Central memory CD8-positive, alpha-beta T cell (primary cell): ENCODE results near the gene HLA-DMB.

Source experiments
- ATAC-seq: fragments of 150-1000 bp; cut with Tn5 transposase; replicated peaks from 2 replicates; pipeline ENCODE4 v1.10.0; 2022; ENCODE audit warnings: mild to moderate bottlenecking, moderate FRiP score, moderate number of reproducible peaks; ENCODE audit not compliant: poor library complexity, severe bottlenecking; ENCODE audit errors: extremely low read depth
- DNase-seq, 2 donors: peaks; one replicate each; pipeline ENCODE4 v3.0.0; 2021; ENCODE audit warnings: low spot score in 2 of 2
- H3K27ac Mint-ChIP-seq: one replicate; pipeline ENCODE4 v1.8.0; 2022; ENCODE audit warnings: low read depth, mild to moderate bottlenecking, moderate library complexity, mixed read lengths
- H3K27me3 Mint-ChIP-seq: one replicate; pipeline ENCODE4 v1.8.0; 2022; ENCODE audit warnings: mixed read lengths
- H3K36me3 Mint-ChIP-seq: one replicate; pipeline ENCODE4 v1.8.0; 2022; ENCODE audit warnings: mild to moderate bottlenecking, moderate library complexity, mixed read lengths; ENCODE audit not compliant: insufficient read depth
- H3K4me1 Mint-ChIP-seq: one replicate; pipeline ENCODE4 v1.8.0; 2022; ENCODE audit warnings: mixed read lengths
- H3K4me3 Mint-ChIP-seq: one replicate; pipeline ENCODE4 v1.8.0; 2022; ENCODE audit warnings: mild to moderate bottlenecking, moderate library complexity, mixed read lengths
- H3K9me3 Mint-ChIP-seq: one replicate; pipeline ENCODE4 v1.8.0; 2022; ENCODE audit warnings: mixed read lengths

HLA-DMB gene

GRCh38 chr6:32938494-32938893 is 2.3 kb downstream of the HLA-DMB start:
- Mint-ChIP-seq H3K4me1 (peaks cover 51% of the 10 kb centered on the region), H3K4me3 (peak overlapping the region; percentile 38), H3K27ac (no peak overlapping the region), H3K27me3 (no peaks in the 10 kb centered on the region), H3K36me3 (peaks cover 19% of the 10 kb centered on the region), H3K9me3 (no peaks in the 10 kb centered on the region)
- DNase-seq (no peak), ATAC-seq (no peak)

DNA sequence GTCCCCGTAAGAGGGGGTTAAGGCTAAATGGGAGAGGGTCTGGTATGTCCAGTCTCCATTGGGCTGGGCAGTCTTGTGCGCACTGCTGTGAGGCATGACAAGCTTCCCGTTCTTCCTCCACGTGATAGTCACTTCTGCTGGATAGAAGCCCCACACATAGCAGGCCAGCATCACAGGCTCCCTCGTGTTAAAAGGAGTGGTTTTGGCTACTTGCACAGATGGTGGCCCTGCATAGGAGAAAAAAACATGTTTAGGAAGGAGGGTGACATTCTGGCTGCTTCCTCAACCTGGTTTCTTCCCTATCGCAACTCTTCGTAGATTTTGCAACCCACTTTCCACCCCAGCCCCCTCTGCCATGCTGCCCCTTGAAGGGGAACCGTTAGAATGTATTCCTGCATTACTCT is 3.6 kb downstream of the HLA-DMB start:
- Mint-ChIP-seq H3K4me3 (no peak overlapping the region), H3K36me3 (peaks cover 20% of the 10 kb centered on the region), H3K4me1 (peaks cover 38% of the 10 kb centered on the region), H3K27me3 (no peaks in the 10 kb centered on the region), H3K27ac (no peak overlapping the region), H3K9me3 (no peaks in the 10 kb centered on the region)
- ATAC-seq (no peak), DNase-seq (no peak)

DNA sequence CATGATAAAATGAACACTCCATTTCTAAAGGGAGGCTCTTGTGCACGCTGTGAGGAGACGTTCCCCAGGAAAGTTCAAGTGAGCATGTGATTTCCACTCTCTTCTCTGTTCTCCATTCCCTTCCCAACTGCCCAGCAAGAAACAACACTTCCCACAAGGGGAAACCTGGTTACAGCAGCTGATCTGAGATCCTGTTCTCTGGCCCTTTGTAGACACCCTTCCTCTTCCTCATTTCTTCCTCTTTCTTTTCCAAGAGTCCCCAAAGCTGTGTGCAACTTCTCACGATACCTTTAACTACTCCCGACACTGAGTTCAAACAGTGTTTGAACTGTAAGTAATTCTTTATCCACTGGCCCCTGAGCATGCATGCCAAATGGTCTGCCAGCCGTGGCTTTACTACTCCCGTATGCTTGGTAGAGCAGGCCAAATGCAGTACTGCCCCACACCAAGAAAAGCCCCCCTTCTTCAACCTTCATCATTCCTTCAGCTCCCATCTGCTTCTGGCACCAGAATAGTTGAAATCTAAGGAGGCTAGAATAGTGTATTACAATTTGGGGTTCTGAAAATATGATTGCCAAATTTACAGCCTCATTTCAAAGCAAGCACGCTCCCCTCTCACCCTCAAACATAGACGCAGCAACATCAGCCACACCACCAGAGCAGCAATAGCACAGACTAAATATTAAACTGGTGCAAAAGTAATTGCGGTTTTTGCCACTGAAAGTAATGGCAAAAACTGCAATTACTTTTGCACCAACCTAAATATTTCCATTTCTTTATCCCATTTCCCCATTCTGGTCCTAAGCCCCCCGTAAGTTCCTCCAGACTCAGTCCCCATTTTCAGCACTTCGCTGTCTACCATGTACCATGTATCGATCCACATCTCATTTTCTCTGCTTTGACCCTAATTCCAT is 4.3 kb downstream of the HLA-DMB start:
- Mint-ChIP-seq H3K36me3 (peaks cover 20% of the 10 kb centered on the region), H3K4me3 (no peak overlapping the region), H3K27me3 (no peaks in the 10 kb centered on the region), H3K27ac (no peak overlapping the region), H3K4me1 (peaks cover 31% of the 10 kb centered on the region), H3K9me3 (no peaks in the 10 kb centered on the region)
- no peak for ATAC-seq
- DNase-seq = no peak

- no peaks in the 10 kb centered on the region for H3K27me3 Mint-ChIP-seq
- no peak for DNase-seq
- no peaks in the 10 kb centered on the region for H3K9me3 Mint-ChIP-seq
- H3K36me3 Mint-ChIP-seq = peaks cover 14% of the 10 kb centered on the region
- no peak overlapping the region for H3K4me3 Mint-ChIP-seq
- H3K4me1 Mint-ChIP-seq = peaks cover 24% of the 10 kb centered on the region
- no peak for ATAC-seq
- H3K27ac Mint-ChIP-seq = no peak overlapping the region
Measured at GRCh38 chr6:32935551-32936238, 5.1 kb downstream of the HLA-DMB start.

DNA sequence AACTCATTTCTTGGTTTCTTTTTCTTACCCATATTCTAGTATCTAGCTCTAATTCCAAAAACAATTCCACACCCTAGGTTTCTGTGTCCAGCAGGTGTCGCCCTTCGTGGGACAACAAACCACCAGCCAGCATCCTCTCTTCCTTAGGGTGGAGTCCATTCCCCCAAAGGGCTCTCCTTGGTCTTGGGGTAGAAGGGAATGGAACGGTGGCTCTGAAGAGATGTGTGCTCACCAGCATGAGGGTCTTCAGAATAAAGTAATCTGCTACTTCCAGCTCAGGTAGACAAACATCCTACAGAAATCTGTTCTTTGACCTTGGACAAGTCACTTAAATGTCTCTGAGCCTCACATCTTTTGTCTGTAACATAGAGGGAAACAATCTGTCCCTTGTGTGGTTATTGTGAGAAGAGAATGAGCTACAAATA is 7.2 kb downstream of the HLA-DMB start:
- no peak for ATAC-seq
- peak; percentile 57 to 64 for DNase-seq
- H3K36me3 Mint-ChIP-seq = peaks cover 14% of the 10 kb centered on the region
- no peak overlapping the region for H3K27ac Mint-ChIP-seq
- H3K27me3 Mint-ChIP-seq = no peaks in the 10 kb centered on the region
- no peaks in the 10 kb centered on the region for H3K9me3 Mint-ChIP-seq
- peaks cover 16% of the 10 kb centered on the region for H3K4me1 Mint-ChIP-seq
- H3K4me3 Mint-ChIP-seq = no peak overlapping the region

DNA sequence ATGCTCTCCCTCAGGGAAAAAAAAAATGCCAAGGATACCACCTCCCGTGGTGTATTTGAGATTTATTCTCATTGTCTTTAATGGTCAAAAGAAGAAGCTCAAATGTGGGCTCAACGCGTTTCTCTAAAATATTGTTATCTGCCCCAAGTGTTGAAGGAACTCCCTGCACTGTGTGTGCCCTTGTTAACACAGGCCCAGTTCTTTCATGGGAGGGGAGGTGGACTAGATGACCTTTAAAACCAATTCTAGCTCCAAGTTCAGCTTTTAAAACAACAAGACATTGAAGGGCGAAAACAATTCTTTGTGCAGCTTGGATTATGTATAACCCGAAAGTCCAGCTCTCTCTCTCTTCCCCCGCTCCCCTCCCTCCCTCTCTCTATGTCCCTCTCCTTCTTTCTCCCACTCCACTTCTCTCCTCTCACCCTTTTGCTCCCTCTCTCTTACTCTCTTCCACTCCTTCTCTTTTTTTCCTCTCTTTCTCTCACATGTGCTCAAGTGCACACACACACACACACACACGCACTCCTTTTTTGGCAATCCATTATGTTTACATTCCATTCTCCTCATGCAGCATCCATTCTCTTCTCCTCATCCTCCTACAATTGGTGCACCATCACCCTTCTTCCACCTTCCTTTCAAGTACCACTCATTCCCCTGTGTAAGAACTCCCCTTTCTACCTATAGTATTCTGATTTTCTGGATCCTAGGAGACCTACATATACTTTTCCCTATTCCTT is 8.5 kb downstream of the HLA-DMB start:
- ATAC-seq (no peak), DNase-seq (no peak)
- H3K27me3 Mint-ChIP-seq = no peaks in the 10 kb centered on the region
- peaks cover 6% of the 10 kb centered on the region for H3K4me1 Mint-ChIP-seq
- no peak overlapping the region for H3K4me3 Mint-ChIP-seq
- H3K36me3 Mint-ChIP-seq = peaks cover 7% of the 10 kb centered on the region
- H3K27ac Mint-ChIP-seq = no peak overlapping the region
- H3K9me3 Mint-ChIP-seq = no peaks in the 10 kb centered on the region

DNA sequence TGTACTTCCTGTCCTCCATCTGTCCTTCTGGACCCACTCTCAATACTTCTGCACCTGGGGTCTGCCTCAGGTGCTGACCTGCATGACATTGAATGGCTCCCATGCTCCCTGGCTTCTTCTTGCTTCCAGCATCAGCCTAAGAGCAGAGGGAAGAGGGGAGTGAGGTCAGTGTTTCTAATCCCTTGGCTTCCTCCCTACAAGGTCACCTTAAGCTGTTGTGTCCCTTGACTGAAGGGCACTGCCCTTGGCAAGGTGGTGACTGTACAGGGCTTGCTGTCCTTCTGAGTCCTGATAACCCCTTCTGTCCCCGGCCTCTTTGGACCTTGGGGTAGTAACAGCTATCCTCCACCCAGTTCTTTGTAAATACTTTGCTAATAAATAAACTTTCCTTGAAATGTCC is 9.6 kb downstream of the HLA-DMB start:
- no peaks in the 10 kb centered on the region for H3K9me3 Mint-ChIP-seq
- no peak for ATAC-seq
- peaks cover 2% of the 10 kb centered on the region for H3K4me1 Mint-ChIP-seq
- DNase-seq = no peak
- H3K27me3 Mint-ChIP-seq = no peaks in the 10 kb centered on the region
- H3K36me3 Mint-ChIP-seq = peaks cover 3% of the 10 kb centered on the region
- no peak overlapping the region for H3K27ac Mint-ChIP-seq
- no peak overlapping the region for H3K4me3 Mint-ChIP-seq

DNA sequence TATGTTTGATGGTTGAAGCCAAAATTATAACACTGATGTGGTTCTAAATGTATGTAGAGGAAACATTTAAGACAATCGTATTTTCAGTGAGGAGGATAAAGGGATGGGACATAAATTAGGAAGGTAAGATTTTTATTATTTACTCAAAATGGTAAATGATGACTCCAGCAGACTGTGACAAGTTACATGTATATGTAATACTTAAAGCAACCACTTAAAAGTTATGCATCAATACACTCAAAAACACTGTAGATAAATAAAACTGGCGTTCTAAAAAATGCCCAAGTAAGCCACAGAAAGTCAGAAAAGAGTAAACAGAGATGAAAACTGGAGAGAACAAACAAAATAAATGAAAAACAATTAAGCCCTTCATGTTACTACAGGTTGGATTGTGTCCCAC is 18.7 kb downstream of the HLA-DMB start:
- DNase-seq (no peak), ATAC-seq (no peak)
- H3K27me3 Mint-ChIP-seq = peaks cover 9% of the 10 kb centered on the region
- H3K9me3 Mint-ChIP-seq = no peaks in the 10 kb centered on the region
- H3K36me3 Mint-ChIP-seq = no peaks in the 10 kb centered on the region
- no peak overlapping the region for H3K4me3 Mint-ChIP-seq
- H3K27ac Mint-ChIP-seq = no peak overlapping the region
- no peaks in the 10 kb centered on the region for H3K4me1 Mint-ChIP-seq

DNA sequence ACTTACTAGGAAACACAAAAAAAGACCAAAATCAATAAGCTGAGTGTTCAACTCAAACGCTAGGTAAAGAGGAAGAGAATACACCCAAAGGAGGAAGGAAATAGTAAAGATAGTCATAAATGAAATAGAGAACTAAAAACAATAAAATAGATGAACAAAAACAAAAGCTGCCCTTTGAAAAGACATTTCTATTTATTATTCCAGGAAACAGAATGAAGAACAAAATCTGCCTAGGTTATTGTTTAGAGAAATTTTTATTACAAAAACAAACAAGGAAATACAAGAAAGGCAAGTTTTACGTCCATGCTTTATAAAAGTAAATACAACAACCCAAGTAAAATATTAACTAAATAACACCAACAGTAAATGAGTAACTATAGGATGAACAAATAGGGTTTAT is 20.1 kb downstream of the HLA-DMB start:
- DNase-seq (no peak), ATAC-seq (no peak)
- Mint-ChIP-seq H3K36me3 (no peaks in the 10 kb centered on the region), H3K27me3 (peaks cover 9% of the 10 kb centered on the region), H3K27ac (no peak overlapping the region), H3K9me3 (no peaks in the 10 kb centered on the region), H3K4me3 (no peak overlapping the region), H3K4me1 (no peaks in the 10 kb centered on the region)

GRCh38 chr6:32912951-32913350 is 27.9 kb downstream of the HLA-DMB start:
- peaks cover 42% of the 10 kb centered on the region for H3K27me3 Mint-ChIP-seq
- H3K9me3 Mint-ChIP-seq = no peaks in the 10 kb centered on the region
- no peak overlapping the region for H3K4me3 Mint-ChIP-seq
- ATAC-seq (no peak), DNase-seq (no peak)
- no peaks in the 10 kb centered on the region for H3K4me1 Mint-ChIP-seq
- no peak overlapping the region for H3K27ac Mint-ChIP-seq
- no peaks in the 10 kb centered on the region for H3K36me3 Mint-ChIP-seq

DNA sequence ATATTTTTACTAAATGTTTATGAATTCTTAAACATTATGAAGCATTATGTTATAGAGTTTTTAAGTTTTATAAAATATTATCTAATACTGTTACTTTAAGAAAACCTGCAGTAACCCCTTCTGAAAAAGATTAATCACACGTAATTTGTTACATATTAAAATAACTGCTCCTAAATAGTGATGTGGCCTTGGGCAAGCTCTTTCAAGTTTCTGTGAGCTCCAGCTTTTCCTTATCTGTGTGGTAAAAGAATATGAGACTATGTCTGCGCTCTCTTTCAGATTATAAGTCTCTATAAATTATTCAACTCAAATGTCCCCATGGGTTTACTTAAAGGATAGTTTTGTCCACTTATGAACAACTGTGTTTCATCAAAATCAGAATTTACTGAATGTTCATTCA is 31.9 kb downstream of the HLA-DMB start:
- Mint-ChIP-seq H3K27me3 (peaks cover 25% of the 10 kb centered on the region), H3K9me3 (no peaks in the 10 kb centered on the region), H3K4me1 (no peaks in the 10 kb centered on the region), H3K4me3 (no peak overlapping the region), H3K27ac (no peak overlapping the region), H3K36me3 (no peaks in the 10 kb centered on the region)
- no peak for ATAC-seq
- no peak for DNase-seq

DNA sequence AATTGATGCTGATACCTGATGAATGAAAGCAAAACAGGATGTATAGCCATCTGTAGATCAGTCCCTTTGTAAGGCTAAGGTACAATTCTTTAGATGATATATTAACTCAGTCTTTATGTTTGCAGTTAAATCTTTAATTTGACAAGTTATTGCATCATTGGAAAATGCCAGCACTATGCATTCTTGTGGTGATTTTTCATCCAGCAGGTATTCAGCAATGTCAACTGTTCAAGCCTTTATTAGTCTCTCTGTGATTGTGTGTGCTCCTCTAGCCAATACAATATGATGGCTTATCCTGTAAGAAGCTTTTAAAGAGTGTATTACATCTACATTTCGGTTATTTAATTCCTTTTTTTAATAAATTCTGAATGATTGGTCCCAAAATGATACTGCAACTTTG is 34.3 kb downstream of the HLA-DMB start:
- Mint-ChIP-seq H3K4me3 (no peak overlapping the region), H3K4me1 (no peaks in the 10 kb centered on the region), H3K9me3 (no peaks in the 10 kb centered on the region), H3K27me3 (peaks cover 6% of the 10 kb centered on the region), H3K27ac (no peak overlapping the region), H3K36me3 (peaks cover 2% of the 10 kb centered on the region)
- ATAC-seq (no peak), DNase-seq (no peak)
